Stimulated activated naive CD8-positive, alpha-beta T cell treated with anti-CD3 and anti-CD28 coated beads, Interleukin-15, Interleukin-2, amounts not matched to agents 100 U/mL and 50 U/mL, for 24 hours (primary cell): ENCODE results near the gene TBX1.

Experiments used
- ATAC-seq: fragments of 150-1000 bp; cut with Tn5 transposase; one replicate; pipeline ENCODE4 v1.10.0; 2021
- DNase-seq: peaks from one replicate; pipeline ENCODE4 v3.0.0; 2021

Gene TBX1

DNA sequence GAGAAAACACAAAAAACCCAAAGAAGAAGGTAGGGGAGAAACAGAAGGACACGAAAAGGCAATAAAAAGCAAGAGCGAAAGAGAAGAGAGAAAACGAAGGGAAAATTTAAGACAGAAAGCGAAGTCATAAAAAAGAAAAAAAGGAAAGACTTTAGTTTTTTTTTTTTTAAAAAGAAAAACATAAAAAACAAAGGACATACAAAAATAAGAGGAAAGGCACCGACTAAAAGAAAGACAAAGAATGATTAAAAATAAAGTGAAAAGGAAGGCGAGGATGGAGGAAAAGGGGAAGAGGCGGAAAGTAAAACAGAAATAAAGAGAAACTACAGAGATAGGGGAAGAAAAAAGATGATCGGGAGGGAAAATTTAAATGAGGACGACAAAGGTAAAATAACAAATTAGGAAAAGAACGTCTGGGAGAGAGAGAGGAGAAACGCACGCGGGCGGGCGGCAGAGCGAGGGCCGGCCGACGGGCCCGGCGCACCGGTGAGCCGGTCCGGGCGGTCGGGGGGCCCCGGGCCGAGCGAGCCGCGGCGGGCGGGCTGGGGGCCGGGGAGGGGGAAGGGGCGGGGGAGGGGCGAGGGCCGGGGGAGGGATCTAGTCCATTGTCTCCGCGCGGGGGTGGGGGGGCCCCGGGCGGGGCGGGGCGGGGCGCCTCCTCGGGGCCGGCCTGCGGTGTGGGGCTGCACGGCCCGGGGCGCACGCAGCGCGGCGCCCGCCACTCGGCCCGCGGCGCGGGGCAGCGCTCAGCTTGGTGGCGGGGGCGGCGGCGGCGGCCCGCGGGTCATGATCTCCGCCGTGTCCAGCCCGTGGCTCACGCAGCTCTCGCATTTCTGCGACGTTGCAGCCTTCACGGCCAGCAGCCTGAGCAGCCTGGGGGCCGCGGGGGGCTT lies at the start of gene TBX1:
Gene TBX1, plus strand, starts transcription at position 721 of the 893 bp plus-strand sequence. Its CDS starts 66 bp downstream, at position 787.
- ATAC-seq (no peak), DNase-seq (no peak)

DNA sequence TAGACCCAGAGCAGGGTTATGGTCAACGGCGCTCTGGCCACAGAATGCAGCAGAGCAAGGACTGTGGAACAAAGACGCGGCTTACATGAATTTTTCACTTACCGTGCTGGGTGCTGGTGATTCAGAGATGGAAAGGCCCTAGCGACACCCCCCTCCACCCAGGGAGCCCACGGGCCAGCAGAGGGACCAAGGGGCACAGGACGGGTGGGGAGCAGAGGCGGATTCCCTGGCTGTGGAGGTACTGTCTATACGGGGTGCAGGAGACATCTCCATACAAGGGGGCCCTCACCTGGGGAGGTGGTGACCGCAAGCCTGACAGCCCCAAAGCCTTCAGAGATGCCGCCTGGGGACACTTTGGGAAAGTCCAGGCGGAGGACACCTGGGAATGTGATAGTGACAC lies 47.3 kb upstream of the TBX1 start:
- DNase-seq (no peak), ATAC-seq (no peak)

DNA sequence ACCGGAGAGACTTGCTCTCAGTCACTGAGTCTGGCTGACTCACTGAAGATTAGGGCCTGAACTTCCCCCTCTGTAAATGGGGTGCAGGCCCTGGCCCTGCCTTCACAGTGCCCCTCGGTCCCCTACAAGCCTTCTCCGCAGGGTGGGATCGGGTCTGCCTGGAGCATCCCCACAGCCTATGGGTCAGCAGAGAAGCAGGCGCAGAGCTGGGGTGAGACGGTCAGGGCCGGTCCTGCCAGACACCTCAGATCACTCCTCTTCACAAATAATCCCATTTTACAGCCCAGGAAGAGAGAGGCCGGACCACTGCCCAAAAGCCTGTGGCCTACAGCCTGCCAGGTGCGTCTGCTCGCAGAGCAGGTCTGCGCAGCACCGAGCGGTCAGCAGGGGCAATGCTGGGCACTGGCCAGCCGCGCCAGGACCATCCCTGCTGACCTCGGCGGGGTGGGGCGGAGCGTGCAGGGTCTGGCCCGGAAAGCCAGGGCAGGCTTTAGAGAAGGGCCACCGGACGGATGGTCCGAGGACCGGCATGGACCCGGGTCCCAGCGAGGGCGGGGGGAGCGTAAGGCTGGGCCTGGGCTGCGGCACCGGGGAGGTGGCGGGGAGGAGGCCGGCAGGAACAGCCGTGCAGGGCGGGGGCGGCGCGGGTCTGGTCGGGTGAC lies 46.8 kb upstream of the TBX1 start:
- ATAC-seq: no peak
- DNase-seq: no peak

DNA sequence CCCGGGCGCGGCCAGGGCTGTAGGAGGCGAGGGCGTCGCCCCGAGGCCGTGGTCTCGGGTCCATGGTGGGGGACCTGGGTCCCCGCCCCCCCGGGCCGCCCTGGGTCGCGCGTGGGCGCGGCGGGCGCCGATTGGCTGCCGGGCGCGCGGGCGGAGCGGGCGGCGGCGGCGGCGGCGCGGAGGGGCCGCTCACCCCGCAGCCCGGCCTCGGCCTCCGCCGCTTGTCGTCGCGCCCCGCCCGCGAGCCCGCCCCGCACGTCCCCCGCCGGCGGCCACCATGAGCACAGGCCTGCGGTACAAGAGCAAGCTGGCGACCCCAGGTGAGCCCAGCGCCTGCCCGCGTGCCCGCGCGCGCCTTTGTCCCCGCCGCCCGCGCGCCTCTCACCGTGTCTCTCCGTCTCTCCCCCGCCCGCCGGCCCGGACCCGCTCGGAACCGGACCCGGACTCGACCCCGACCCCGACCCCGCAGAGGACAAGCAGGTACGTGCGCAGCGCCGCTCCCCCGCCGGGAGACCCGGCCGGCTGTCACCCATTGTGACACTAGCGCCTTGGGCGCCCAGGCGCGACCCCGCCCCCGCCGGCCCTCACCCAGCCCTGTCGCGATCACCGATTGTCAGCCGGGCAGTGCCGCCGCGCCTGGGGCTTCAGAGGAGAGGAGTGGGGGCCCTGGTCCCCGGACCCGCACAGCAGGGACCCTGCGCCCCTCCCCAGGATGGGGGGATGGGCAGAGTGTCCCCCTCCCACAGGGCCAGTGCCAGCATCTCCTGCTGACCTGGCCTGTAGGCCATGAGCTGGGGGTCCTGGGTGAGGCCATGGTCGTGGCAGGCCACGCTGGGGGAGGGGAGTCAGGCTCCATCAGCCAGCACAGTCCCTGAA lies 46.0 kb upstream of the TBX1 start, which contains the start of gene SEPTIN5:
Gene SEPTIN5, plus strand, starts transcription at position 192 of the 876 bp plus-strand sequence. Its CDS starts 86 bp downstream, at position 278.
- DNase-seq: no peak
- no peak for ATAC-seq

DNA sequence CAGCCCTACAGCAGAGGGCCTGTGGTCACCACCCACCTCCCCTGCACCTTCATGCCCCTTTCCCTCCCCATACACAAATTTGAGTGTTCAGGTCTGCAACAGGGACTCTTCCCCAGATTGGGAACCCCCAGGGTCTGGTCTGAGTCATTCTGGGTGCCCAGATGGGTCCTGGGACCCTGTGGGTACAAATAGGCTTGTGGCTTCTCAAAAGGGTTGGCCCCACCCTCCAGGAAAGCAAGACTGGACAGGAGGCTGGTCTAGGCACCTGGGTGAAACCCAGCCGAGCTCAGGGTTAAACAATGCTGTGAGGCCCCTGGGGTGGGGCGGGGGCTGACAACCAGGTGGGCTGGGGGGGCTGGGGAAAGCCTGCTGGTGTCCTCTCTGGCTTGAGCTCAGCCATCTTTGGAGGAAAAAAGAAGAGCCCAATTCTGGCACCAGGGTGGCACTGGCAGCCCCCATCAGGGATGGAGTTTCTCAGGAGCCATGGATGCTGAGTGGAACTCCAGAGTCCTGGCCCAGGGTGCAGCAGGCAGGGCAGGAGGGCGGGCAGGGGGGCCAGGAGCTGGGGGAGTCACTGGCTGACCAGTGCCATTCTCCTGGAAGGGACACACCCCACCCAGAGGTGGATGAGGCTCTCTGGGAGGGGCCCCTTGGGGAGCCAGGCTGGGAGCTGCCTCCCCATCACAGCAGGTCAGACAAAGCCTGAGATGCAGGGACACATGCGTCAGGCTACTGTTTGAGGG lies 45.2 kb upstream of the TBX1 start:
- DNase-seq (no peak), ATAC-seq (no peak)

DNA sequence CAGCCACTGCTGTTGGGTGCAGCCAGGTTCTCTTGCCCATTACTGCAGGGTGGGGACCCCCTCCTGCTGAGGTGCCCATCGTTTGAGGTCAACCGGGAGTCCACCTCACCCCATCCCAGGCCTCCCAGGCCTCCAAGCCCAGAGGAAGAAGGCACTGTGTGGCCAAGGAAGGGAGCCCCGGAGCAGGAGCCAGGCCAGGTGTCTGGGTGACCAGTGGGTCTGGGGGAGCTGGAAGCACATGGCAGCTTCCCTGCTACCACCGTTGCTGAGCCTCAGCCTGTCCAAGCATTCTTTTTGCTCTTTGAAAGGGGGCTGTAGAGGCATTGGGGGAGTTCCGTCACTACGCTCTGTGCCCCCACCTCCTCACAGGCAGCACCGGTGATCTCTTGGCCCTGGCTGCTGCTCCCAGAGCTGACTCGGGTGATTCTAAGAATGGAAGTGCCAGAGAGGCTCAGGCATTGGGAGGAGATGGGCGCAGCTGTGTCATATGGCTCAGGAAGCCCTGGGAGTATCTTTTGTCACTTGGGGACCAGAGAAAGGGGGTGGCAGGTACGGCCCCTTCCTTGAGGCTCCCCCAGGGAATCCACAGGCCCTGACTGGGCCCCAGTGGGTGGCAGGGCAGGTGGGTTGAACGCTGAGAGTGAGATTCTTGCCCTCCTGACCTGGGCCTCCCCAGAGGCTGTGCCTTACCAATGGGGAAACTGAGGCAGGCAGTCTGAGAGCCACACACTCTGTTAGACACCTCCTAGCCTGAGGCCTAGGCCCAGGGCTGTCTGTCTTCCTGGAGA lies 44.3 kb upstream of the TBX1 start:
- DNase-seq (no peak), ATAC-seq (no peak)

DNA sequence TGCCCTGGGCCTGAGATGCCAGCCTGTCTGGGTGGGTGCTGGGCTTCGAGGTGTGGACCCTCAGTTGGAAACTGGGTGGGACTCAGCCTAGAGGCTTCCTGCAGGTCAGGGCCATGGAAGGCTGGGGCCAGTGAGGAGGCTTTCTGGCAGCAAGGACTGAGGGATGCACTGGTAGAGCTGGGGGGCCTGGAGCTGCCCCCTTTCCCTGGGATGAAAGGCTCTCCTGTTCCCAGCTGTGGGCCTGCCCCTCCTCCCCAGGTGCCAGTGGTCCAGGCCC lies 43.8 kb upstream of the TBX1 start:
- no peak for DNase-seq
- no peak for ATAC-seq

DNA sequence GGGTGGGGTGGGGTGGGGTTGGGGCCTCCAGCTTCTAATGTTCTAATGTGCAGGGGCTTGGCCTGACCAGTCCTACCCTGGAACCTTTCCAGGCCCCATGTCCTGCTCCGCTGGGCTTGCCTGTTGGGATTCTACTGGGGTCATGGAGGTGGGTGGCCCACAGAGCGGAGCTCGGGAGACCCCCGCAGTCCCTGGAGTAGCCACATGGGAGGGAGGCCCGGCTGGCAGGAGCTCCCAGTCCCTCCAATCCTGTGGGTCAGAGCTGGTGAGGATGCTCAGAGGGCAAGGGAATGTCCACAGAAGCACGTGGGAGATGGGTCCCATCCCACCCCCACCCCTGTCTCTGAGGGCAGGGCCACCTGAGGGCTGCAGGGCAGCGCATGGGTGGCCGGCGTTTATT lies 43.4 kb upstream of the TBX1 start:
- no peak for DNase-seq
- no peak for ATAC-seq

DNA sequence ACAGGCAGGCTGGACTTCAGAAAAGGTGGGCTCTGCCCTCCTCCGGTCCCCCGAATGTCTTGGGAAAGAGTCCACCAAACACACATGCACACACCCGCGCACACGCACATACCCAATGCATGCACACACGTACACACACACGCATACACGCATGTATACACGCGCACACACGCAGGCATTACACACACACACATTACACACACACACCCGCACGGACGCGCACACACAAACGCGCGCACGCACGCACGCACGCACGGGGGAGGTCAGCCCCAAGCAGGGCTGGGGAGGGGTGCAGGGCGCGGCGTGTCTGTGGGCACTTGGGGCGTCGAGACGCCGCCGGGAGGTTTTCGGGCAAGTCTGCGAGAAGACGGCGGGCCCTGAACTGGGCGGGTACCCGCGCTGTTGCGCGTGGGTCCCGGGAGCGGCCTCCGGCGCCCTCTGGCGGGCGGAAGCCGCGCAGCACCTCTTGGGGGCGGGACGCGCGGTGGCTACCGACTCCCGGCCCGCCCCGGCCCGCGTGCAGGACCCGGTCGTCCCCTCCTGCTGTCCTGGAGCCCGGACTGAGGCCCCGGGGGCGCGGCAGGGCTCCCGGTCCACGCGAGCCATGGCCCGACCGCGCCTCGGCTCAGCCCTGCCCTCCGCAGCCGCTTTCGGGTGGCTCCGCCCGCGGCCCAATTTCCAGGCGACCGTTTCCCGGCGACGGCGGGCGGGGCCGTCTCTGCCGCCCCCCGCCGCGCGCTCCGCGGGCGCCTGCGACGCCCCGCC lies 42.7 kb upstream of the TBX1 start:
- peak; percentile 85 for DNase-seq

DNA sequence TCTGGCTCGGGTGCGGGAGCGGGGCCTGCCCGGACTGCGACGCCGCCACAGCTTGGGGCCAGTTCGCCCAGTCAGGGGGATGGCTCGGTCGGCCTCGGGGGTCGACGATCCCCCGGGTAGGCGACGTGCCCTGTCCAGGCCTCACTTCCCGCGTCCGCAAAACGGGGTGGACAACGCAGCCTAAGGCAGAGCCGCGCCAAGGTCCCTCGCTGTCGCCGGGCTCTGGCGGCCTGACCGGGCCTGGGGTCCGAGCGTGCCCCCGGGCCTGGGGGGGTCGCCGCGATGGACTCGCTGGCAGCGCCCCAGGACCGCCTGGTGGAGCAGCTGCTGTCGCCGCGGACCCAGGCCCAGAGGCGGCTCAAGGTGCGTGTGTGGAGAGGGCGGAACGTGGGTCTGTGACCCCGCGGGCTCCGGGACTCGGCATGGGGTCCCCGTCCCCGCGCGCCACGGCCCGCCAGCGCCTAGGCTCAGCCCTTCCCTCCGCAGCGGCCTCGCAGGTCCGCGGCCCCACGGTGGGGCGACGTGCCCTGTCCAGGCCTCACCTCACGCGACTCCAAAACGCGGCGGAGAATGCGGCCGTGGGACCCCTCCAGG lies 42.0 kb upstream of the TBX1 start:
- ATAC-seq: no peak
- no peak for DNase-seq

More for the DNA sequence above, 42.7 kb upstream of the TBX1 start:
- ATAC-seq: peak; percentile 81

DNA sequence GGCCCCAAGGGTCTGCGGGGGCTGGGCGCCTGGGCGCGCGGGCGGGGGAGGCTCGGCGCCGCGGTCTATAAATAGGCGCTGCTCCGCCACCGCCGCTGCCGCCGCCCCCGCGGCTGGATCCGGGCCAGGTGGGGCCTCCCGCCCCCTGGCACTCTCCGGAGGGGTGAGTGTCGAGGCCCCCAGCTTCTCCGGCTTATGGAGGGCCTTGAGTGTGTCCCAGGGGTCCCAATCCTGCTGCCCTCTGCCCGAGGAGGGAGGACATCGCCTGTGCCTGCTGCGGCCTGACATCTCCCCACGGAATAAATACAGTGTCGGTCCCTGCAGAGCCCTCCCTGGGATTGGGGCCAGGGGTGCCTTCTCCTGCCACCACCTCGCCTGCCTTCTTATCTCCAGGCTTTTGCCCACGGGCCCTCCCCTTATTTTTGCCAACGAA lies 41.5 kb upstream of the TBX1 start:
- ATAC-seq (no peak), DNase-seq (no peak)

DNA sequence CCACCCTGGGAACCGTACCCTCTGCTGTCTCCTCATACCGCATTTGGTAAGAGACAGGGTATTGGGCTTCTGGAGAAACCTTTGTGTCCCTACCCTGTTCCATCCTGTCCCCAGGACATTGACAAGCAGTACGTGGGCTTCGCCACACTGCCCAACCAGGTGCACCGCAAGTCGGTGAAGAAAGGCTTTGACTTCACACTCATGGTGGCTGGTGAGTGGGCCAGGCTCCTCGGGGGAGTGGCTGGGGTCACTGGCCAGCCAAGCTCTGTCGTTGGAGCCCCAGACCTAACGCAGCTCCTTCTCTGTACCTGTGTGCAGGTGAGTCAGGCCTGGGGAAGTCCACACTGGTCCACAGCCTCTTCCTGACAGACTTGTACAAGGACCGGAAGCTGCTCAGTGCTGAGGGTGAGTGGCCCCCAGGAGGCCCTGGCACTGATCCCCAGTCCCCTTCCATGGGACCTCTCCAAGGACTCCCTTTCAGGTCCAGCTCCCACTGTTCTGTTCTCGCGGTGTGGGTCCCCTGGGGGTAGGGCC lies 41.0 kb upstream of the TBX1 start:
- DNase-seq (no peak), ATAC-seq (no peak)

DNA sequence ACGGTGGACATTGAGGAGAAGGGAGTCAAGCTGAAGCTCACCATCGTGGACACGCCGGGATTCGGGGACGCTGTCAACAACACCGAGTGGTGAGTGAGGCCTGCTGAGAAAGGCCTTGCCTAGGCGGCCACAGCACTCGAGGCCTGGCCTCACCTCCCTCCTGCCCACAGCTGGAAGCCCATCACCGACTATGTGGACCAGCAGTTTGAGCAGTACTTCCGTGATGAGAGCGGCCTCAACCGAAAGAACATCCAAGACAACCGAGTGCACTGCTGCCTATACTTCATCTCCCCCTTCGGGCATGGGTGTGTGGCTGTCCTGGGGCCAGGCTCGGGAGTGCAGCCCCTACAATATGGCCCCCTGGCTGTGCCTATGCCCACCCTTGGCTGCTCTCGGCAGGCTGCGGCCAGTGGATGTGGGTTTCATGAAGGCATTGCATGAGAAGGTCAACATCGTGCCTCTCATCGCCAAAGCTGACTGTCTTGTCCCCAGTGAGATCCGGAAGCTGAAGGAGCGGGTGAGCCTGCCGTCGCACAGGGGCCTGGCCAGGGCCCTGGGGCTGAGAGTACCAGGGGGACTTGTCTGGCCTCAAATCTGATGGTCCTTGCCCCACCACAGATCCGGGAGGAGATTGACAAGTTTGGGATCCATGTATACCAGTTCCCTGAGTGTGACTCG lies 40.3 kb upstream of the TBX1 start:
- ATAC-seq: no peak

DNA sequence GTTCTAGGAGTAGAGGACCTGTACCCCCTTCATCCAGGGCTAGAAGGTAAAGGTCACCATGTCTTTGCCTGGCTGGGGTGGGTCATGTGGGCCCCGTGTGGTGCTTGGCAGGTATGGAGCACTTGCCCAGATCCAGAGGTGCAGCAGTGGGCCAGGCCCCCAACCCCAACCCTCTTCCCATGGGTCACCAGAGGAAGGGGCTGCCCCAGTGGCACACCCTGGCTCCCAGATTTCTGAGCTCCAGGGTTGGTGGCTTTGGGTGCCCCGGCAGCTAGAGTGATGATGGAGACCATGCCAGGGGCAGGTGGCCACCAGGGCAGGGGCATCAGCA lies 39.6 kb upstream of the TBX1 start:
- DNase-seq: no peak
- no peak for ATAC-seq

More for the DNA sequence above, 40.3 kb upstream of the TBX1 start:
- DNase-seq: no peak

DNA sequence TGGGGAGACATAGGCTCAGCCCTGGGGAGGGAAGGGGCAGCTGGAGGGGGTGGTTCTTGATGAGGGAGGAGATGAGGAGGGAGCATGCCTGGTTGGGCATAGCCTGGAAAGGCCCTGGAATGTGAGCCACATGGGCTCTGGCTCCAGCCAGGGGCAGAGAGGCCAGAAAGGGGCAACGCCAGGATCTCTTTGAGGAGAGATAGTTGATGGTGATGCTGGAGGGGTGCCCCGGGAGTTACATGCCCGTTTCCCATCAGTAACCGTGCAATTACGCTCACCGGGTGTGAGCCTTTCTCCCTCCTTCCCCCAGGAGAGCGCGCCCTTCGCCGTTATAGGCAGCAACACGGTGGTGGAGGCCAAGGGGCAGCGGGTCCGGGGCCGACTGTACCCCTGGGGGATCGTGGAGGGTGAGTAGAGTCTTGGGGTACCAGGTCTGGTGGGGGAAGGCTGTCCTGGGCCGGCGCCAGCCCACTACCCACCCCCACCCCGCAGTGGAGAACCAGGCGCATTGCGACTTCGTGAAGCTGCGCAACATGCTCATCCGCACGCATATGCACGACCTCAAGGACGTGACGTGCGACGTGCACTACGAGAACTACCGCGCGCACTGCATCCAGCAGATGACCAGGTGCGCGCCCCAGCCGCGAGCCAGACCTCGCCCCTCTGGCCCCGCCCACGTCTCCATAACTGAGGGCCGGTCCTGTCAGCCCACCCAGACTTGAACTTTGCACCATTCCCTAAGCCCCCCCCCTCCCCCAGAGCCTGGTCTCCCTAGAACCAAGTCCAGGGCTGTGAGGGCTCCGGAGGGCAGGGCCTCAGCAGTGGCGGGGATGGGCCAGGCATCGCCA lies 39.0 kb upstream of the TBX1 start:
- no peak for DNase-seq
- ATAC-seq: no peak

DNA sequence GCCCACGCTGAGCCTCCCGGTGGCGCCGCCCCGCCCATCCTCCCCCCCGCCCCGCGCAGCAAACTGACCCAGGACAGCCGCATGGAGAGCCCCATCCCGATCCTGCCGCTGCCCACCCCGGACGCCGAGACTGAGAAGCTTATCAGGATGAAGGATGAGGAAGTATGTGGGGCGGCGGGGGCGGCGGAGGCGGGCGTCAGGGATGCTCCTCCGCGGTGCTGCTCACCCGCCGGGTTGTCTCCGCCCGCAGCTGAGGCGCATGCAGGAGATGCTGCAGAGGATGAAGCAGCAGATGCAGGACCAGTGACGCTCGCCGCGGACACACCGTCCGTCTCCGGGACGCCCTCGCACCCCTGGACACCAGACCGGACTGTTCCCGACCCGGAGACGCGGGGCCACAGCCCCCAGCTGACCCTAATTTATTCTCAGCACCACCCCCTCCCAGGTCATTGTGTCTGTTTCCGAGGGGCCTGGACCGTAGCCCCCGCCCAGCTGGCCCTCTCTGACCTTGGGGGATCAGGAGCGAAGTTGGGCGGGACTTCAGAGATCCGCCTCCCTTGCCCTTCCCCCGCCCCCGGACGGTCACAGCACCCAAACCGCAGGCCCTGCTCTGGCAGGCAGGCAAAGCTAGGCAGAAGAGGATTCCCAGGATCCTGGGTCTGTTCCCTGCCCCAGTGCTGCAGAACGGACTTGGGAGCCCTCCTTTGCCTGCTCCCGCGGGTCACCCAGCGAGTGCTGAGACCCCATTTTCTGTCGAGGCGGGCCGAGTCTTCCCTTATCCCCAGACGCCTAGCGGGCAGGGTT lies 38.2 kb upstream of the TBX1 start:
- no peak for ATAC-seq
- DNase-seq: no peak

DNA sequence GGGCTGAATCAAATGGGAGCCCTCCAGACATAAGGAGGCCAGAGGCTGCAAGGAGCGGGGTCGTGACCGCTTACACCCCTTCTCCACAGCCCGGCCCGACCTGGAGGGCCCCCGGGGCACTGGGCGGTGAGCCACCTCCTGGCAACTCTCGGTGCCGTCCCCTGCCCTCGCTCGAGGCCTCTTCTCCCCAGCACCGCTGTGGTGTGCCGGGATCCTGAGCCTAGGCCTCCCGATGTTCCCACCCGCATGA lies 37.7 kb upstream of the TBX1 start:
- ATAC-seq: no peak

More for the DNA sequence above, 37.7 kb upstream of the TBX1 start:
- DNase-seq: no peak
